Stimulated activated CD8-positive, alpha-beta memory T cell treated with anti-CD3 and anti-CD28 coated beads, Interleukin-4, amount 100 ng/mL, for 24 hours (primary cell): Measurements from ENCODE around the gene INHA.

Source experiments
- DNase-seq: peaks from one replicate; pipeline ENCODE4 v3.0.0-alpha.2; 2020; ENCODE audit warnings: low read depth

Gene INHA

DNA sequence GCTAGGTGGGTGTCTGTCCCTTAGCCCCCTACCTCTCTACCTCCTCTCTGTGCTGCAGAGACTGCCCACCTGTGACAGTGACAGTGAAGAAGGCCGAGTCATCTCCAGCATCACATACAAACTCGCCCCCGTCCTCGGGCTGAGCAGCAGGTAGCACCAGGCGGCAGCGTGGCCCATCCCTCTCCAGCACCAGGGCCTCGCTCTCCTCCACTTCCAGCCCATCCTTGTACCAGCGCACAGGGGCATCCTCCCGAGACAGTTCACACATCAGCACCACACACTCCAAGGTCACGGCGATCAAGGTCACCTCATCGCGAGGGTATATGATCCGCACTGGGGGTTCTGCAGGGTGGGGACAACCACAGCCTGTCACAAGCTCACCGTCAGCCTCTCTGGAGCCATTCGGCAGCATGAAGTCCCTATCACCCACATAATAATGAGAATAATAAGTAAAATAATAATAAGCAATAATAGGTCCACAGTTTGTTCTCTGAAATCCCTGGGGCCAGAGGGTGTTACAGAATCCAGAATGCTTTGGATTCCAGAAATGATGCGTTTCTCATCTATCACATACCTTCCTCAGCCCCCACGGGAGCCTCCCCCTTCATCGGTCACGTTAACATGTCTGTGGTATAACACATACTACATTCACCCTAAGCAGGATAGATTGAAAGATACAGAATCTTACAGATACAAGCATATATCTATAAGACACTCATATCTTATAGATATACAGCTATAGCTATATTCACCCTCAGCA, 12.8 kb upstream of the INHA start:
- DNase-seq: no peak

DNA sequence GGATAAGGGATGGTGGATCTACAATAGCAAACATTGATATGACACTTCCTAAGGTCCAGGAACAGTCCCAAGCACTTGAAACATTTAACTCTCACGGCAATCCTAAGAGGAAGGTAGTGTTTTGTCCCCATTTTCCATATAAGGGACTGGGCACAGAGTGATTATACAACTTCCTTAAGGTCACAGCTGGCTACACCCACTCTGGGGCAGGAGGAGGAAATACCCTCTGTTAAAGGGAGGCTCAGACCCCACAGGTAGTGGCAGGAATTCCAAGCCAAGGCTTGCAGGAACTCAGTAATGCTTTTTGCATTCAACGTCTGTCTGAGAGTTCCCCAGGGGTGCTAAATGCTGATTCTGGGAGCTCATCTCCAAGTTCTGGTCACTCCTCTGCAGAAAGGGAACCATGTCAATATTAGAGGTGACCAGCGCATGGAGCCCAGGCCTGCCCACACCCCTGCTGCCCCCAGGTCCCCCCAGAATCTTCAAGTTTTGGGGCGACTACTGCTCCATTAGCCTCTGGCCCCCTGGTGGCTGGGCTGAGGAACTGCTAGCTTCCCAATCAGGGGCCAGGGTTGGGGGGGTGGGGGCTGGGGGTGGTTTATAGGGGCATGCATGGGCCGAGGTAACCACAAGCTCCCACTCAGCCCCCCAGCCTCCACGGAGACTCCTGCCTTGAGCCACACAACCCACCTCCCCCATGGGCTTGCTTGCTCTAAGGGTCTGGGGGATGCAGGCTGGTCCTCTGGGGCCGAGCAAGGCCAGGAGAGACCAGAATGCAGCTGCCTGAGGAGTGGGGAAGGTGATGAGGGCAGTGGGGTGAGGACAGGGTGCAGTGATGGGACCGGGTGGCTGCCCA, 11.8 kb upstream of the INHA start:
- DNase-seq: no peak

DNA sequence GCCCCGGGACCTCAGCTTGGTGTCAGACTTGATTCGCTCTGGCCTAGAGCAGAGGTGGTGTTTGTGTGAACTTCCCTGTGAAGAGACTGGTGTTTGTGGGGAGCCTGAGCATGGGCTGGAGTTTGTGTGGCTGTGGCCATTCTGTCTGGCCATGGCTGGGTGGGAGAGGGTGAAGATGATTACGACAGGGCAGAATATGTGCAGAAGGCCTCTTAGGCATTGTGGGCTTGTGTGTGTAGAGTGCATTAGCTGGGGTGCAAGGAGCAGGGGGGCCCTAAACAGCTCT, 11.3 kb upstream of the INHA start:
- no peak for DNase-seq

GRCh38 chr2:219561179-219562048, 10.7 kb upstream of the INHA start:
- no peak for DNase-seq

DNA sequence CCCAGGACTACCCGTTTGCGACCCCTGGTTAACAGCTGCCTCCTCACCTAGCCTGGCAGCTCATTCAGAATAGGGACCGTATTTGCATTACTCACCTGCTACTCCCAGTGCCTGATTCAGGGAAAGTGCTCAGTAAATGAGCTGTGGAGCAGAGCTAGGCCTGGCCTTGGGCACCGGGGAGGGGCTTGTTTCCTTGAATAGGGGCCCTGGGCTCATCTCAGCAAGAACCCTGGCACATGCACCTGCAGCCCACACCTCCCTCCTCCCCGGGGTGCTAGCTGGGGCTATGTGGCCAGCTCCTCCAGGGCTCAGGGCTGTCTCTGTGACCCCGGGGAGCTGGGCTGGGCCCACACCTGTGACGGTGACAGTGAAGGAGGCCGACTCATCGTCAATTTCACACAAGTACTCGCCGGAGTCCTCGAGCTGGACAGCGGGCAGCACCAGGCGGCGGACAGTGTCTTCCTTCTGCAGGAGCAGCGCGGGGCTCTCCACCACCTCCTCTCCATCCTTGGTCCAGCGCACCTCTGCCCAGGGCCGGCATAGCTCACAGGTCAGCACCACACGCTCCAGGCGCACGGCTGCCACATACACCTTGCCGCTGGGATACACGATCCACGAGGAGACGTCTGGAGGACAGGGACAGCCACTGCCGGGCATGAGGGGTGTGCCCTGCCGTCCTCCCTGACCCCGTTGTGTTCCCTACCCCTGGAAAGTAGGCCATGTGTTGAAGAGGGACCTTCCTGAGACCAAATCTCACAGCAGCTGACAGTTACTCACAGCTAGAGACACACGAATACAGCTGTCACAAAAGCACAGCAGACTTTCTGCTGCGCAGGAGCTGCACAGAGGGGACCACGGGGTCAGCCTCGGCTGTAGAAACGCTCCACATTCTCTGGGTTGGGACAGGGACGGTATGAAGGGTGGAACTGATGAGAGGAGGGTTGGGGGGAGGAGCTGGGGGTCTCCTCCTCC, 9.8 kb upstream of the INHA start:
- no peak for DNase-seq

- DNase-seq: no peak
Measured at GRCh38 chr2:219563271-219563928, 8.7 kb upstream of the INHA start.

DNA sequence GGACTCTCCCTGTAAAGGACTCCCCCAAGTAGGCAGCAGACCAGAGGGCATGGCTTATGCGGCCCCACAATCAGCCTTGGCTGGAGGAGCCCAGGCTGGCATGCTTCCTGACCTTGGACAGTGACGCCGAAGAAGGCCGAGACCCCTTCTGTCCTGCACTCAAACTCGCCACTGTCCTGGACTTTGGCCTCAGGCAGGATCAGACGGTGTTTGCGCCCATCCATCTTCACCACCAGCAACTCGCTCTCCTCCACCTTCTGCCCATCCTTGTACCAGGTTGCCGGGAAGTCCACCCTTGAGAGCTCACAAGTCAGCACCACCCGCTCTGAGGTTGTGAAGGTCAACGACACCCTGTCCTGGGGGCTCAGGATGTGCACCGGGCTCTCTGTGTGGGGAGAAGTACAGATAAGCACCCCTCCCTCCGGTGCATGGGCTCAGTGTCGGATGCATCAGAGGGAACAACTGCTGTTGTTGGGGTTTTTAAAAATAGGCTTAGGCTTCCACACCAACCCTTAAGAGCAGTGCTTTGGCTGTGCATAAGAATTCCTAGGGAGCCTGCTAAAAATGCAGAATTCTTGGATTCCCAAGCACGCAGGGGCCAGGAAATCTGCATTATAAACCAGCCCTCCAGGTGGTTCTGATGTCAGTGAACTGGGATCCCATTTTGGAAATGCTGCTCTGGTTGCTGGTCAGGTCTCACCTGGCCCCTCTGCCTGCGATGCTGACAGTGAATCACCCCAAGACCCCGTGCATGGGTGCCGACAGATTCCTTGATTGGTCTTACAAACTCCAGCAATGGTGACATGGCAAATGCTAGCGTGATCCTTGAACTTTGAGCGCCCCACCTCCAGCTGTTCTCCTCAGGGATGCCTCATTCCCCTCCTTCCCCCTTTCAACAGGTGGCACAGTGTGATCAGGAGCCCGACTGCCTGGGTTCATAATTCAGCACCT, 6.7 kb upstream of the INHA start:
- no peak for DNase-seq

GRCh38 chr2:219566640-219567039, 5.5 kb upstream of the INHA start:
- DNase-seq: no peak

DNA sequence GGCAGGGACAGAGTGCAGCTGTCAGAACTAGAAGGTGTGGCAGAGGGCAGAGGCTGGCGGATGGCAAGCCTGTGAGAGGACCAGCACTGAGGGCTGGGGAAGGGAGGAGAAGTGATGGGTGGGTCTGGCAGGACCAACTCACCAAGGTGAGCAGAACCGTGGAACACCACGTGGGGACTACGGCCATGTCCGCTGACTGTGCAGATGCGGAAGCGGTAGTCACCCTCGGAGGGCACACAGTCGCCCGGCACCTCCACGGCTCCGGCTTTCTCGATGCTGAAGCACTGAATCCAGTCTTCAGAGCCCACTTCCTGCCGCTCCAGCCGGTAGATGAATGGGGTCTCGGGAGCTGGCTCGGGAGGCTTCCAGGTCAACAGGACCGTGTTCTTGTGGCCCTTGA, 5.0 kb upstream of the INHA start:
- no peak for DNase-seq

DNA sequence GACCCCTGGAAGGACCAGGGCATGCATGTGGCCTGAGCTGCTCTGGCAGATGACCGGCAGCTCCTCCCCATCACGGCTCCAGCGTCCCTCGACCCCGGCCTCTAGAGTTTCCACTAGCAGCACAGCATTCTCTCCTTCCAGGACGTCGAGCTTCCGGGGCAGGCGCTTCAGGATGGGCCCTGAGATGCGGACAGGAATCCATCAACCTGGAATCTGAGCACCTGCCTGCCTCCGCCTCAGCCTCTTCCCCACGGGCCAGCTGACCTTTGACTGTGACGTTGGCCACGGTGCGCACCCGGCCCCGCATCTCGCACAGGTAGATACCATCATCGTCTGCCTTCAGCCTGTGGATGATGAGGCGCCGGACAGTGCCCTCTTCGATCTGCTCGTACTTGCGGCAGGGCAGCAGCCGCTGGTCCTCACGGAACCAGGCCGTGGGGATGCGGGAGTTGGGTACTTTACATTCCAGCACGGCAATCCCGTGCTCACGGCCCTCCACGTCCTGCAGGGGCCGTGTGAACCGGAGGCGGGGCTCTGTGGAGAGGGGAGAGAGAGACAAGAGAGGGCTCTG, 4.2 kb upstream of the INHA start:
- no peak for DNase-seq

- DNase-seq: no peak
Measured at GRCh38 chr2:219569041-219569440, 3.1 kb upstream of the INHA start.

DNA sequence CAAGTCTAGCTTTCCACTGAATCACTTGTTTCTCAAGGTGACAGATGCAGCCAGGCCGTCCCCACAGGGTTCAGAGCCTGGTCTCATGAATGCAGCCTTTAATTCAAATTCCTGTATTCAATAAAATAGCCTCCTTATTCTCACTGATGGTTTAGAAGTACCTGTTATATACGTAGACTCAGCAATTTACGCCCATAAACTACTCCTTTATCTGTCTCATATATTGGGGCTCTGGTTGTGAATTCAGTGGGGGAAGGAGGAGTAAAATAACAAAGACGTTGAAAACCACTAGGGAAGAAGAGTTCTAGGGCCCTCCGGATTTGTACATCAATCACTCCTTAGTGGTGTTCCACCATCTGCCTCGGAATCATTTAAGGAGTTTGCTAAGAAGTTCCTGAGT, 2.5 kb upstream of the INHA start:
- DNase-seq: no peak

DNA sequence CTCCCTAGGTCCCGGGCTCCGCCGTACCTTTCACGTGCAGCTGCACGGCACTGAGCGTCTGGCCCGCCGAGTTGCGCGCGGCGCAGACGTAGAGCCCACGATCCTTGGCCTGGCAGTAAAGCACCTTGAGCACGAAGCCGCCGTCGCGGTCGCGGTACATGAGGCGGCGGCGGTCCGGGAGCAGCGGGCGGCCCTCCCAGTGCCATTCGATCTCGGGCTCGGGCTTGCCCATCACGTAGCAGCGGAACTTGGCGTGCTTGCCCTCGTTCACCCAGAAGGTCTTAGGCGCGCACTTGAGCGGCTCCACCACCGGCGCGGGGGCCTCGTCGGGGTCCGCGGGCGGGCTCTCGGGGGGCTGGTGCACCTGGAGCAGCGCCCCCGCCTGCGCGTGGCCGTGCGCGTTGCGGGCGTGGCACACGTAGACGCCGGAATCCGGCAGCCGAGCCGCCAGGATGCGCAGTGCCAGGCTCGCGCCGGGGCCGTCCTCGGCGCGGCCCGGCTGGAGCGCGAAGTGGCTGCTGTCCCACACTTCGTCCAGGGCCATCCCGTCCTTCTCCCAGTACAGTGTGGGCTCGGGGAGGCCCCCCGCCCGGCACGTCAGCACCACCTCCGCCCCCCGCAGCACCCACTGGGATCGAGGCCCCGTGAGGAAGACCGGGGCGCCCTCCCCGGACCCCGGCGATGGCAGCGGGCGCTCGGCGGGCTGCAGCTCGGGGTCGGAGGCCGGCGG, 1.8 kb upstream of the INHA start:
- no peak for DNase-seq

- no peak for DNase-seq
Measured at GRCh38 chr2:219570924-219571310, 1.2 kb upstream of the INHA start.

DNA sequence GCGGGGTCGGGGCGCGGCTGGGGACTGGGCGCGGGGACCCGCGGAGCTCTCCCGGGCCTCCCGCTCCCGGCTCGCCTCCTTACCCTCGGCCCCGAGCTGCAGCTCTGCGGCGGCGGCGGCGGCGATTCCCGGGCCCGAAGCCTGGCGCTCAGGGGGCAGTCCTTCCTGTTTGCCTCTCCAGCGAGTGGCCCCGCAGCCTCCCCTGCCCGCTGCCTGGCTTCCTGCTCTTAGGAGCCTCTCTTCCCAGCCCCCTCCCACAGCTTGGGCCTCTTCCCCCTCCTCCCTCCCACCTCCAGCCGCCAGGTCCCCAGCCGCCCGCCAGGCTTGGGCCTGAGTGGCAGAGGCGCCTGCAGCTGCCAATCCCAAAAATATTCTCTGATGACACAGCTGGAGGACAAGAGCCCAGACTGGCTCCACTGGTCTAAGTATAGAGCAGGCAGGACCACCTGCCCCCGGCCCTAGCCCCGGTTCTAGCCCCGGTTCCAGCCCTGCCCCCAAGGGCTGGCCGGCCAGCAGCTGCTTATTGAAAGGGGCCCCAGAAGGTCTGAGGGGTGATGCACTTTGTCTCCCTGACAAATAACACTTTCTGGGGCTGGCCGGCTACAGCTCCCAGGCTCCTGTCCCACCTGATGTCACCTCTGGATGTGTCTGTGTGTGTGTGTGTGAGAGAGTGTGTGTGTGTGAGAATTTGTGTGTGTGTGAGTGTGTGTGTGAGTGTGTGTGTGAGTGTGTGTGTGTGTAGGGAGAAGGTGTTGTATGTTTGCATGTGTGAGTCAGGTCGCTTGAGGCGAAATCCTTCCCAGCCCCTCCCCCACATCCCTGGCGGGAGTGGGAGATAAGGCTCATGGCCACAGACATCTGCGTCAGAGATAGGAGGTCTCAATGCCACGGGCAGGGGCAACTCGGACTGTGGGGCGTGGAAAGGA, 536 bp upstream of the INHA start, which contains the start of gene OBSL1:
Gene OBSL1 (minus strand): TSS at position 229 of the 926 bp plus-strand sequence. CDS start 307 bp downstream, outside the sequence.
- DNase-seq: no peak

DNA sequence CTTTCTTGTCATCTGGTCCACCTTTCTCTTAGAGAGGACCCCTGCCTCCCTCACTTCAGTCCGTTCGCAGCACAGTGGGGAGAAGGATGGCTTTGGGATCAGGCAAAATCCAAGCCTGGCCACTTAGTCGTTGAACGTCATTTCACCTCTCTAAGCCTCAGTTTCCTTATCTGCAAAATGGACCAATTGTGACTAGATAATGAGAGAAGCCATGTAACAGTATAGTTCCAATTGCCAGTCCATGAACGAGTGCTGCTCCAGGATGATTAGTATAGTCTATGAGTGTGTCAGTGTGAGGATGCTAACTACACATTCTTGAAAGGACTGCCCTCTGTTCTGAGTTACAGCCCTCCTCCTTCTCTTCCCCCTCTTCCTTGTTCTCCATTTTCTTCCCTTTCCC, 1.1 kb downstream of the INHA start:
- DNase-seq: no peak

GRCh38 chr2:219574484-219575311, 2.6 kb downstream of the INHA start:
- no peak for DNase-seq
